ENCODE measurements around the gene IRGQ. TPM values are rescaled to one million over a fixed set of nuclear protein-coding genes. Genes with fewer than 3 reads are reported as not detected.
"Not testable (repeated sequence)": the region's sequence is repeated elsewhere in the genome, so short reads cannot be mapped to it uniquely, and the experiment has no call there.

Gene IRGQ
- total RNA-seq, 4 donors from 2014 or later, result 9.6 to 18.4 (median 15.1) TPM

DNA sequence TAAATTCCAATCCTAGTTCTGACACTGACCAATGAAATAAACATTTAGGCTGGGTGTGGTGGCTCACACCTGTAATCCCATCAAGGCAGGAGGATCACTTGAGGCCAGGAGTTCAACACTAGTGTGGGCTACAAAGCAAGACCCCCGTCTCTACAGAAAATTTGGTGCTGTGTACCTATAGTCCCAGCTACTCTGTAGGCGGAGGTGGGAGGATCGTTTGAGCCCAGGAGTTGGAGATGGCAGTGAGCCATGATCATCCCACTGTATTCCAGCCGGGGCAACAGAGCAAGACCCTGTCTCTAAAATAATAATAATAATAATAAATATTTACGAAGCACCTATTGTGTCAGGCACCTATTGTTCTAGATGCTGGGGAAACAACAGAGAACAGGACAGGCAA, 6.7 kb downstream of the IRGQ start:
- no peak for TF ChIP-seq CTCF (IDR thresholded peaks at IDR 0.05)
- no peak for TF ChIP-seq POLR2A (IDR thresholded peaks at IDR 0.05)
- H3K9me3 ChIP-seq, result no peaks in the 10 kb centered on the region
- 78 to 80% methylated on average over 5 of the region's 5 CpGs for WGBS, 2 donors
- no peak overlapping the region for H3K27ac ChIP-seq
- H3K4me3 ChIP-seq, result no peak overlapping the region
- H3K4me1 ChIP-seq, result peaks cover 2 to 15% (median 6%) of the 10 kb centered on the region in 3 donors
- intact Hi-C loops (cut with DNase I), result no loop called here
- no peaks in the 10 kb centered on the region for H3K27me3 ChIP-seq
- peaks cover 13 to 77% (median 16%) of the 10 kb centered on the region in 3 donors for H3K36me3 ChIP-seq
- DNase-seq, result no peak

- peaks cover 0 to 55% (median 4%) of the 10 kb centered on the region in 3 donors for H3K36me3 ChIP-seq
- WGBS, 2 donors, result 75 to 93% methylated on average over 3 of the region's 3 CpGs
- H3K4me3 ChIP-seq; H3K9me3 ChIP-seq; DNase-seq; H3K27me3 ChIP-seq; H3K4me1 ChIP-seq; H3K27ac ChIP-seq; intact Hi-C loops (cut with DNase I): not testable (repeated sequence)
These were observed 8.9 kb downstream of the IRGQ start for GRCh38 chr19:43587029-43587428.

DNA sequence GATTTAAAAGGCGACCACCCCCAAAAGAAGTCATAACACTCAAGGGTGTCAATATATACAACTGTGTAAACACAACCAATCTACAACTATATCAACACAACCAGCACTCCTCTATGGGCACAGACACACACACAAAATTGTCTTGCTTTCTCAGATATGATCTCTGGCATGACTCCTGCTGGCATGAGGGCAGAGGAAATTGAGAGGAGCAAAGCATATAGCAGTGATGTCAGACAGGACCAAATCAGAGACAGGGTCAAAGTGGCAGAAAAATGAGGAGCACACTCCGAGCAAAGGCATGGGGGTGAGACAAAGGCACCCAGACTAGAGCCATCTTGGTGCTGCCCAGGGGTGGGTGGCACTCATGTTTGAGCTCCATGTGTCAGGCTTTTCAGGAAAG, 9.6 kb downstream of the IRGQ start:
- TF ChIP-seq CTCF (IDR thresholded peaks at IDR 0.05), result no peak
- TF ChIP-seq POLR2A (IDR thresholded peaks at IDR 0.05), result no peak
- H3K27me3 ChIP-seq, result no peaks in the 10 kb centered on the region
- intact Hi-C loops (cut with DNase I), result no loop called here
- H3K27ac ChIP-seq, result no peak overlapping the region
- WGBS, 2 donors, result 57 to 67% methylated on average over 2 of the region's 2 CpGs
- no peak overlapping the region for H3K4me3 ChIP-seq
- no peaks in the 10 kb centered on the region for H3K9me3 ChIP-seq
- H3K4me1 ChIP-seq, result peaks cover 0 to 7% (median 3%) of the 10 kb centered on the region in 3 donors
- peaks cover 0 to 48% (median 4%) of the 10 kb centered on the region in 3 donors for H3K36me3 ChIP-seq
- no peak for DNase-seq

- WGBS, 2 donors, result 92 to 100% methylated on average over 1 of the region's 1 CpG
- Histone ChIP-seq H3K4me3 (no peak overlapping the region), H3K27ac (peak overlapping the region in 2 of 4 donors; percentile 3 to 7), H3K36me3 (peaks cover 0 to 29% (median 4%) of the 10 kb centered on the region in 3 donors), H3K27me3 (no peaks in the 10 kb centered on the region), H3K4me1 (peaks cover 5 to 26% (median 10%) of the 10 kb centered on the region in 3 donors), H3K9me3 (no peaks in the 10 kb centered on the region)
- no peak for TF ChIP-seq POLR2A (IDR thresholded peaks at IDR 0.05)
- TF ChIP-seq CTCF (IDR thresholded peaks at IDR 0.05), result no peak
- DNase-seq, result no peak
- intact Hi-C loops (cut with DNase I), result no loop called here
These were observed 11.4 kb downstream of the IRGQ start for GRCh38 chr19:43584484-43584883.

- no peak overlapping the region for H3K4me3 ChIP-seq
- DNase-seq, result no peak
- H3K36me3 ChIP-seq, result peaks cover 0 to 21% (median 4%) of the 10 kb centered on the region in 3 donors
- H3K27me3 ChIP-seq, result no peaks in the 10 kb centered on the region
- intact Hi-C loops (cut with DNase I), result no loop called here
- H3K9me3 ChIP-seq, result no peaks in the 10 kb centered on the region
- TF ChIP-seq POLR2A (IDR thresholded peaks at IDR 0.05) (no peak), CTCF (IDR thresholded peaks at IDR 0.05) (no peak)
- 85 to 86% methylated on average over 2 of the region's 2 CpGs for WGBS, 2 donors
- H3K4me1 ChIP-seq, result peaks cover 5 to 28% (median 10%) of the 10 kb centered on the region in 3 donors
- H3K27ac ChIP-seq, result no peak overlapping the region
These were observed 13.4 kb downstream of the IRGQ start for GRCh38 chr19:43582495-43582894.

GRCh38 chr19:43581467-43581866, 14.5 kb downstream of the IRGQ start:
- intact Hi-C loops (cut with DNase I), result no loop called here
- WGBS, 2 donors, result 56 to 70% methylated on average over 5 of the region's 7 CpGs
- H3K27ac ChIP-seq, result peak overlapping the region; percentile 28 to 80 (median 76)

More at GRCh38 chr19:43581467-43581866, 14.5 kb downstream of the IRGQ start:
- Histone ChIP-seq H3K36me3 (peaks cover 0 to 14% (median 0%) of the 10 kb centered on the region in 3 donors), H3K27me3 (no peaks in the 10 kb centered on the region), H3K9me3 (no peaks in the 10 kb centered on the region), H3K4me1 (peaks cover 7 to 34% (median 11%) of the 10 kb centered on the region in 3 donors), H3K4me3 (peak overlapping the region in 3 of 4 donors; percentile 49 to 64 (median 53))
- no peak for DNase-seq
- TF ChIP-seq POLR2A (IDR thresholded peaks at IDR 0.05), result no peak
- no peak for TF ChIP-seq CTCF (IDR thresholded peaks at IDR 0.05)

Measured in esophagus squamous epithelium (tissue), 5 donors.